Measurements from ENCODE around the gene OIT3. TPM values are rescaled to one million over a fixed set of nuclear protein-coding genes. Genes with fewer than 3 reads are reported as not detected.

The OIT3 gene
- total RNA-seq (2022) (1.4 and 1.9 TPM in 2 replicates), Bru-seq, nascent RNA (percentile 78 among the genes with signal in this experiment), BruChase-seq, experiment 1, labeled RNA remaining after a 6-hour chase (percentile 63 among the genes with signal in this experiment), BruChase-seq, experiment 2, labeled RNA remaining after a 2-hour chase (percentile 61 among the genes with signal in this experiment)
- long read RNA-seq: 0 reads

DNA sequence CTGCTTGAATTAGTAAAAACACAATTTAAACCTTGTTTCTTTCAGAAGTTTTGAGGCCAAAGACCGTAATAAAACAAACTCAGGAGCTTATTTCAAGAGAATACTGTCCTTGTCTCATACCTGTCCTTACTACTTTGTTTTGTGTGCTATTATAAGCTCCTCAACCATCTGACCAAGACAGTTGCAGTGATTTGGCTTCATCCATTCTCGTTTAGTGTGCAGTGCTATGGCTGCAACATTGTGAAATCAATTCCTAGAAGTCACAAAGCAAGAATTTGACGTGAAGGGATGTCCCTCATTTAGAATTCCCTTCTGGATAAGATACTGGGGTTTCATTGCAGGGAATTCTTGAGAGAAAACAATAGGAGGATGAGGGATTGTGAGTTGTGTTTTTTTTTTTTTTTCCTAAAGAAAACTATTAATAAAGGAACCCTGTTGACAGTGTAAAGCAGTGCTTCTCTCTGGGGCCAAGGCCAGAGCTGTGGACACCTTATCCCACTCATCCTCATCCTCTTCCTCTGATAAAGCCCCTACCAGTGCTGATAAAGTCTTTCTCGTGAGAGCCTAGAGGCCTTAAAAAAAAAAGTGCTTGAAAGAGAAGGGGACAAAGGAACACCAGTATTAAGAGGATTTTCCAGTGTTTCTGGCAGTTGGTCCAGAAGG lies at the start of gene OIT3:
TSS of gene OIT3 (plus strand) at position 604 of the 663 bp plus-strand sequence. CDS start 60 bp downstream, outside the sequence.
- no peak within 1 kb of the TSS for H3K4me3 Mint-ChIP-seq (ENCODE audit: low read depth, unreplicated experiment)
- H3K27me3 Mint-ChIP-seq (ENCODE audit: unreplicated experiment): no peaks in the 10 kb centered on the region
- peaks cover 8% of the 10 kb centered on the region for H3K36me3 Mint-ChIP-seq (ENCODE audit: insufficient read depth, unreplicated experiment)
- H3K4me1 Mint-ChIP-seq (ENCODE audit: low read depth, unreplicated experiment): no peaks in the 10 kb centered on the region
- CTCF ChIA-PET: no interaction called here
- TF ChIP-seq, protein P1, sequence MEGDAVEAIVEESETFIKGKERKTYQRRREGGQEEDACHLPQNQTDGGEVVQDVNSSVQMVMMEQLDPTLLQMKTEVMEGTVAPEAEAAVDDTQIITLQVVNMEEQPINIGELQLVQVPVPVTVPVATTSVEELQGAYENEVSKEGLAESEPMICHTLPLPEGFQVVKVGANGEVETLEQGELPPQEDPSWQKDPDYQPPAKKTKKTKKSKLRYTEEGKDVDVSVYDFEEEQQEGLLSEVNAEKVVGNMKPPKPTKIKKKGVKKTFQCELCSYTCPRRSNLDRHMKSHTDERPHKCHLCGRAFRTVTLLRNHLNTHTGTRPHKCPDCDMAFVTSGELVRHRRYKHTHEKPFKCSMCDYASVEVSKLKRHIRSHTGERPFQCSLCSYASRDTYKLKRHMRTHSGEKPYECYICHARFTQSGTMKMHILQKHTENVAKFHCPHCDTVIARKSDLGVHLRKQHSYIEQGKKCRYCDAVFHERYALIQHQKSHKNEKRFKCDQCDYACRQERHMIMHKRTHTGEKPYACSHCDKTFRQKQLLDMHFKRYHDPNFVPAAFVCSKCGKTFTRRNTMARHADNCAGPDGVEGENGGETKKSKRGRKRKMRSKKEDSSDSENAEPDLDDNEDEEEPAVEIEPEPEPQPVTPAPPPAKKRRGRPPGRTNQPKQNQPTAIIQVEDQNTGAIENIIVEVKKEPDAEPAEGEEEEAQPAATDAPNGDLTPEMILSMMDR (IDR thresholded peaks at IDR 0.05; ENCODE audit: unreplicated experiment): no peak
- no peak for DNase-seq
- BruUV-seq (replicated peaks): no TSS peak
- intact Hi-C loops (cut with micrococcal nuclease; ENCODE audit: unreplicated experiment): no loop called here
- no peaks in the 10 kb centered on the region for H3K9me3 Mint-ChIP-seq (ENCODE audit: low read depth, unreplicated experiment)
- H3K27ac Mint-ChIP-seq (ENCODE audit: unreplicated experiment): no peak within 1 kb of the TSS

DNA sequence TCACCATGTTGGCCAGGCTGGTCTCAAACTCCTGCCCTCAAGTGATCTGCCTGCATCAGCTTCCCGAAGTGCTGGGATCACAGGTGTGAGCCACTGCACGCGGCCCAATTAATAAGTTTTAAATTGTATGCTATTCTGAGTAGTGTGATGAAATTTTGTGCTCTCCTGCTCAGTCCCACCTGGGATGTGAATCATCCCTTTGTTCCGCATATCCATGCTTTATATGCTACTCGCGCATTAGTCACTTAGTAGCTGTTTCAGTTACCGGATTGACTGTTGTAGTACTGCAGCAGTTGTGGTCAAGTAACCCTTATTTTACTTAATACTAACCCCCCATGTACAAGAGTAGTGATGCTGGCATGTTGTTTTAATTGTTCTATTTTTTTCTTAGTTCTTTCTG lies 47.3 kb upstream of the OIT3 start:
- Mint-ChIP-seq H3K27me3 (ENCODE audit: unreplicated experiment) (no peaks in the 10 kb centered on the region), H3K36me3 (ENCODE audit: insufficient read depth, unreplicated experiment) (peaks cover 10% of the 10 kb centered on the region), H3K4me3 (ENCODE audit: low read depth, unreplicated experiment) (no peak overlapping the region), H3K9me3 (ENCODE audit: low read depth, unreplicated experiment) (no peaks in the 10 kb centered on the region), H3K27ac (ENCODE audit: unreplicated experiment) (peak overlapping the region; percentile 79), H3K4me1 (ENCODE audit: low read depth, unreplicated experiment) (peaks cover 14% of the 10 kb centered on the region)
- BruUV-seq (replicated peaks): no TSS peak
- DNase-seq: peak; percentile 66
- CTCF ChIA-PET: interaction anchor here (0.6 to 1.0 kb wide), 4 partner anchors 12 to 396 kb away, joined by 3 to 6 read pairs (median 3); no protein-coding TSS in a partner anchor
- intact Hi-C loops (cut with micrococcal nuclease; ENCODE audit: unreplicated experiment): no loop called here
- TF ChIP-seq, protein P1 (IDR thresholded peaks at IDR 0.05; ENCODE audit: unreplicated experiment): no peak

DNA sequence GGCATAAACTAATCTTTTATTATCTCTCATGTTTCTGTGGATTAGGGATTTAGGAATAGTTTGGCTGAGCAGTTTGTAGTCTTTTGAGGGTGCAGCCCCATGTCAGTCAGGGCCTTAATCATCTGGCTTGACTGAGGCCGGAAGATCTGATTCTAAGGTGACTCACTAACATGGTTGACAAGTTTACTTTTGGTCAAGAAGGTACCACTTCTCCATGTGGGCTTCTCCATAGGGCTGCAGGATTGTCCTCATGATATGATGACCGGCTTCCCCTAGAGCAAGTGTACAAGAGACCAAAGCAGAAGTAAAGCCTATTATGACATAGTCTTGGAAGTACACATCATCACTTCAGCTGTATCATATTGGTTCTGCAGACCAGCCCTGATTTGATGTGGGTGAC lies 45.9 kb upstream of the OIT3 start:
- Mint-ChIP-seq H3K27ac (ENCODE audit: unreplicated experiment) (no peak overlapping the region), H3K9me3 (ENCODE audit: low read depth, unreplicated experiment) (no peaks in the 10 kb centered on the region), H3K36me3 (ENCODE audit: insufficient read depth, unreplicated experiment) (peaks cover 10% of the 10 kb centered on the region), H3K27me3 (ENCODE audit: unreplicated experiment) (no peaks in the 10 kb centered on the region), H3K4me1 (ENCODE audit: low read depth, unreplicated experiment) (peaks cover 14% of the 10 kb centered on the region), H3K4me3 (ENCODE audit: low read depth, unreplicated experiment) (no peak overlapping the region)
- intact Hi-C loops (cut with micrococcal nuclease; ENCODE audit: unreplicated experiment): no loop called here
- CTCF ChIA-PET: no interaction called here
- no TSS peak for BruUV-seq (replicated peaks)
- TF ChIP-seq, protein P1 (IDR thresholded peaks at IDR 0.05; ENCODE audit: unreplicated experiment): no peak
- no peak for DNase-seq

DNA sequence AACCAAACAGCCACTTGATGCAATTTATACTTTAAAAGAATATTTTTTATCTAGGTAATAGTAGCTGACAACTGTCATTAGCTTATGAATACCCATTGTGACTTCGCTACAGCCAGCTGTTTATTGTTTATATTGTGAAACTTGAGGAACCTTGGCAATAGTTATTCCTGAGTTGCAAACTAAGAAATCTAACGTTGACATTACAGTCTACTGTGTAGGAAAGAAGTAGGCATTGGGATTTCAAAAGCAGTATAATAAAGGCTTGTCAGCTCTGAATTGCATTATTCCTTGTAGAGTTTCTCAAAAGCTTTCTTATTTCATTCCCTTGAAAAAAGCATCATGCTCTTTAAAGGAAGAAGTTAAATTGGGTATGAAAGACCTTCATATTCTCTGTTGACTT lies 42.7 kb upstream of the OIT3 start:
- CTCF ChIA-PET: interaction anchor here (0.7 kb wide), 2 partner anchors 154 to 211 kb away, joined by 4 read pairs; no protein-coding TSS in a partner anchor
- peaks cover 11% of the 10 kb centered on the region for H3K4me1 Mint-ChIP-seq (ENCODE audit: low read depth, unreplicated experiment)
- TF ChIP-seq, protein P1 (IDR thresholded peaks at IDR 0.05; ENCODE audit: unreplicated experiment): no peak
- H3K4me3 Mint-ChIP-seq (ENCODE audit: low read depth, unreplicated experiment): no peak overlapping the region
- DNase-seq: no peak
- no peak overlapping the region for H3K27ac Mint-ChIP-seq (ENCODE audit: unreplicated experiment)
- intact Hi-C loops (cut with micrococcal nuclease; ENCODE audit: unreplicated experiment): no loop called here
- H3K9me3 Mint-ChIP-seq (ENCODE audit: low read depth, unreplicated experiment): no peaks in the 10 kb centered on the region
- H3K27me3 Mint-ChIP-seq (ENCODE audit: unreplicated experiment): no peaks in the 10 kb centered on the region
- H3K36me3 Mint-ChIP-seq (ENCODE audit: insufficient read depth, unreplicated experiment): peaks cover 10% of the 10 kb centered on the region
- no TSS peak for BruUV-seq (replicated peaks)
